IPS-NIHi7 (cell line): ENCODE measurements around the gene RERE.
"Not testable (repeated sequence)": the region's sequence is repeated elsewhere in the genome, so short reads cannot be mapped to it uniquely, and the experiment has no call there.

Experiments used
- DNase-seq: peaks from one replicate; pipeline ENCODE4 v3.0.0; 2012; ENCODE audit warnings: mixed read lengths; ENCODE audit errors: extremely low spot score

The RERE gene

GRCh38 chr1:8455700-8456307 lies 361.6 kb downstream of the RERE start:
- no peak for DNase-seq

GRCh38 chr1:8450312-8450711 lies 367.1 kb downstream of the RERE start:
- DNase-seq = no peak

- no peak for DNase-seq
Observed at GRCh38 chr1:8448911-8449661, 368.4 kb downstream of the RERE start.

- DNase-seq = not testable (repeated sequence)
Observed at GRCh38 chr1:8448505-8448904, 368.9 kb downstream of the RERE start.

- no peak for DNase-seq
Observed at GRCh38 chr1:8447616-8448150, 369.8 kb downstream of the RERE start.

- DNase-seq = not testable (repeated sequence)
Observed at GRCh38 chr1:8446119-8446518, 371.3 kb downstream of the RERE start.

GRCh38 chr1:8443558-8444194 lies 373.8 kb downstream of the RERE start:
- peak; percentile 76 for DNase-seq

GRCh38 chr1:8441426-8441825 lies 376.0 kb downstream of the RERE start:
- no peak for DNase-seq

GRCh38 chr1:8439015-8439702 lies 378.3 kb downstream of the RERE start:
- DNase-seq = peak; percentile 72

GRCh38 chr1:8438489-8438888 lies 379.0 kb downstream of the RERE start:
- DNase-seq = no peak

- no peak for DNase-seq
Observed at GRCh38 chr1:8437347-8437746, 380.1 kb downstream of the RERE start.

- DNase-seq = no peak
Observed at GRCh38 chr1:8435569-8436071, 381.8 kb downstream of the RERE start.

GRCh38 chr1:8434101-8434500 lies 383.3 kb downstream of the RERE start:
- DNase-seq = no peak

GRCh38 chr1:8431784-8432183 lies 385.7 kb downstream of the RERE start:
- DNase-seq = no peak

- no peak for DNase-seq
Observed at GRCh38 chr1:8431019-8431418, 386.4 kb downstream of the RERE start.

GRCh38 chr1:8430476-8430875 lies 387.0 kb downstream of the RERE start:
- DNase-seq = no peak

- no peak for DNase-seq
Observed at GRCh38 chr1:8429549-8430110, 387.8 kb downstream of the RERE start.

- DNase-seq = no peak
Observed at GRCh38 chr1:8428441-8428840, 389.0 kb downstream of the RERE start.

- DNase-seq = no peak
Observed at GRCh38 chr1:8427986-8428385, 389.5 kb downstream of the RERE start.

GRCh38 chr1:8427493-8427892 lies 389.9 kb downstream of the RERE start:
- DNase-seq = no peak

- DNase-seq = no peak
Observed at GRCh38 chr1:8426996-8427395, 390.4 kb downstream of the RERE start.

GRCh38 chr1:8425781-8426161 lies 391.7 kb downstream of the RERE start:
- no peak for DNase-seq
